Measurements from ENCODE around the gene PPIL1.

DNA sequence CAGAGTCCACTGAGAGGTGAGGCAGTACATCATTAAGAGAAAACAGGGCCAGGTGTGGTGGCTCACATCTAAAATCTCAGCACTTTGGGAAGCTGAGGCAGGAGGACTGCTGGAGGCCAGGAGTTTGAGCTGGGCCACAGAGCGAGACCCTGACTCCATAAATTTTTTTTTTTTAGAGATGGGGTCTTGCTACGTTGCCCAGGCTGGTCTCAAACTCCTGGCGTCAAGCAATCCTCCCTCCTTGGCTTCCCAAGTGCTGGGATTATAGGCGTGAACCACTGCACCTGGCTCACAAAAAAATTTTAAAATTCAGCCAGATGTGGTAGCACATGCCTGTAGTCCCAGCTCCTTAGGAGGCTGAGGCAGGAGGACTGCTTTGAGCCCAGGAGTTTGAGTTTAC lies 17.3 kb downstream of the PPIL1 start:
- TF ChIP-seq, protein P1, sequence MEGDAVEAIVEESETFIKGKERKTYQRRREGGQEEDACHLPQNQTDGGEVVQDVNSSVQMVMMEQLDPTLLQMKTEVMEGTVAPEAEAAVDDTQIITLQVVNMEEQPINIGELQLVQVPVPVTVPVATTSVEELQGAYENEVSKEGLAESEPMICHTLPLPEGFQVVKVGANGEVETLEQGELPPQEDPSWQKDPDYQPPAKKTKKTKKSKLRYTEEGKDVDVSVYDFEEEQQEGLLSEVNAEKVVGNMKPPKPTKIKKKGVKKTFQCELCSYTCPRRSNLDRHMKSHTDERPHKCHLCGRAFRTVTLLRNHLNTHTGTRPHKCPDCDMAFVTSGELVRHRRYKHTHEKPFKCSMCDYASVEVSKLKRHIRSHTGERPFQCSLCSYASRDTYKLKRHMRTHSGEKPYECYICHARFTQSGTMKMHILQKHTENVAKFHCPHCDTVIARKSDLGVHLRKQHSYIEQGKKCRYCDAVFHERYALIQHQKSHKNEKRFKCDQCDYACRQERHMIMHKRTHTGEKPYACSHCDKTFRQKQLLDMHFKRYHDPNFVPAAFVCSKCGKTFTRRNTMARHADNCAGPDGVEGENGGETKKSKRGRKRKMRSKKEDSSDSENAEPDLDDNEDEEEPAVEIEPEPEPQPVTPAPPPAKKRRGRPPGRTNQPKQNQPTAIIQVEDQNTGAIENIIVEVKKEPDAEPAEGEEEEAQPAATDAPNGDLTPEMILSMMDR (IDR thresholded peaks at IDR 0.05) = no peak
- TF ChIP-seq POLR2A (IDR thresholded peaks at IDR 0.05) (no peak), EP300 (IDR thresholded peaks at IDR 0.05) (no peak), POLR2AphosphoS5 (IDR thresholded peaks at IDR 0.05) (no peak)
